K562 (cell line): Measurements from ENCODE around the gene PRRT1. TPM values are rescaled to one million over a fixed set of nuclear protein-coding genes. Genes with fewer than 3 reads are reported as not detected.

Source experiments
- ATAC-seq: fragments of 200-7000 bp; cut with Tn5 transposase; 3 replicates; pipeline ENCODE4 v1.9.1; 2020; ENCODE audit warnings: moderate library complexity
- BruUV-seq: library from RNA; stranded (reverse); fragments of 400-500 nt; replicated peaks from 2 replicates; lab custom pipeline; 2021; lab: Mats Ljungman, UMichigan
- CTCF ChIA-PET: fragments of 300-600 bp; formaldehyde crosslinking; extraction: SDS; loops from one replicate; lab custom pipeline; 2021; ENCODE audit warnings: low intra/inter-chr PET ratio; lab: Yijun Ruan, JAX
- POLR2A ChIA-PET: fragments of 300-600, 350-650 bp; sonication (Branson Sonifier 250); formaldehyde crosslinking; extraction: SDS; loops from one replicate; lab custom pipeline; 2021; ENCODE audit warnings: antibody characterized with exemption, inconsistent platforms; lab: Yijun Ruan, JAX
- DNase-seq, 4 experiments: peaks; one replicate each; pipeline versions ENCODE4 v3.0.0 to v3.0.0-alpha.2; 2011 to 2018; ENCODE audit warnings: low spot score in 3 of 4, mixed read lengths in 3 of 4; ENCODE audit errors: extremely low read depth in 1 of 4
- FAIRE-seq: peaks from 2 replicates; lab custom pipeline; 2011; peaks lifted over from hg19 to GRCh38; lab: Jason Lieb, UNC
- H2AFZ ChIP-seq: 2 replicates; pipeline ENCODE4 v1.6.0; 2011; ENCODE audit warnings: low read depth, low read length, control low read depth, inconsistent platforms
- H3K27ac ChIP-seq: fragments of 200-600 bp; 3 replicates; pipeline ENCODE4 v1.8.0; 2011; ENCODE audit warnings: low read depth, mild to moderate bottlenecking, control low read depth, inconsistent platforms, low read length, moderate library complexity, mixed read lengths; ENCODE audit errors: extremely low read depth
- H3K27me3 ChIP-seq, 2 experiments: fragments of 300-600 bp in 1 of 2; 2 replicates in 1 of 2; 3 replicates in 1 of 2; pipeline versions ENCODE4 v1.6.0 to v1.8.0; 2011; ENCODE audit warnings: inconsistent platforms in 2 of 2, low read length in 2 of 2, mild to moderate bottlenecking in 1 of 2, mixed read lengths in 1 of 2, moderate library complexity in 1 of 2; ENCODE audit not compliant: control insufficient read depth in 2 of 2, insufficient read depth in 2 of 2
- H3K36me3 ChIP-seq: fragments of 300-600 bp; 3 replicates; pipeline ENCODE4 v1.8.0; 2011; ENCODE audit warnings: mild to moderate bottlenecking, low read length, inconsistent platforms; ENCODE audit not compliant: control insufficient read depth, insufficient read depth
- H3K4me1 ChIP-seq, 2 experiments: fragments of 200-600 bp in 1 of 2; replicated peaks in 1 of 2; 2 replicates in 1 of 2; 3 replicates in 1 of 2; pipeline versions ENCODE4 v1.5.1 to v1.8.0; 2011; ENCODE audit warnings: inconsistent platforms in 2 of 2, low read length in 2 of 2, mild to moderate bottlenecking in 1 of 2, mixed read lengths in 1 of 2, moderate library complexity in 1 of 2; ENCODE audit not compliant: control insufficient read depth in 2 of 2, insufficient read depth in 2 of 2
- H3K4me2 ChIP-seq: 2 replicates; pipeline ENCODE4 v1.6.1; 2011; ENCODE audit warnings: low read length, control low read depth, inconsistent platforms, mixed read lengths; ENCODE audit not compliant: insufficient read depth
- H3K4me3 ChIP-seq: fragments of 200-600 bp; sonication (generic), shearing (Covaris generic); 2 replicates; pipeline ENCODE4 v1.5.1; 2016; ENCODE audit warnings: control low read depth, inconsistent platforms
- H3K79me2 ChIP-seq: fragments of 200-600 bp; 3 replicates; pipeline ENCODE4 v1.8.0; 2011; ENCODE audit warnings: low read length, inconsistent platforms; ENCODE audit not compliant: control insufficient read depth, insufficient read depth
- H3K9ac ChIP-seq, 2 experiments: 2 replicates each; pipeline versions ENCODE4 v1.6.0 to v1.6.1; 2011; ENCODE audit warnings: low read depth in 2 of 2, low read length in 2 of 2, control low read depth in 1 of 2, inconsistent platforms in 1 of 2, mild to moderate bottlenecking in 1 of 2, mixed read lengths in 1 of 2; ENCODE audit not compliant: insufficient read depth in 1 of 2
- H3K9me1 ChIP-seq: one replicate; pipeline ENCODE4 v1.6.0; 2011; ENCODE audit warnings: inconsistent platforms, mild to moderate bottlenecking, low read length, moderate library complexity; ENCODE audit not compliant: control insufficient read depth, insufficient read depth
- H3K9me3 ChIP-seq: replicated peaks from 2 replicates; pipeline ENCODE4 v1.5.1; 2011; ENCODE audit warnings: low read depth, low read length, inconsistent platforms; ENCODE audit not compliant: control insufficient read depth, insufficient read depth
- H4K20me1 ChIP-seq: replicated peaks from 2 replicates; pipeline ENCODE4 v1.6.1; 2011; ENCODE audit warnings: low read length, inconsistent platforms, mixed read lengths; ENCODE audit not compliant: control insufficient read depth, insufficient read depth
- BHLHE40 ChIP-seq: IDR thresholded peaks from 2 replicates; pipeline ENCODE4 v1.6.1; 2011; ENCODE audit warnings: low read length, improper control_type of control experiment
- BRCA1 ChIP-seq, 2 experiments: fragments of 450-650 bp in 1 of 2; sonication (generic) in 1 of 2; formaldehyde crosslinking in 1 of 2; IDR thresholded peaks; 2 replicates each; pipeline versions ENCODE4 v1.5.0 to v1.6.1; 2017 to 2020; ENCODE audit warnings: mild to moderate bottlenecking in 1 of 2, missing genetic modification reagents in 1 of 2
- CBFA2T3 ChIP-seq: fragments of 450-650 bp; IDR thresholded peaks from 2 replicates; pipeline ENCODE4 v1.6.1; 2017
- CHD4 ChIP-seq: fragments of 200-600 bp; sonication (generic); IDR thresholded peaks from 3 replicates; pipeline ENCODE4 v1.6.1; 2012; ENCODE audit warnings: low read depth, mild to moderate bottlenecking, mixed read lengths, low read length, inconsistent platforms; ENCODE audit not compliant: insufficient read depth, insufficient replicate concordance, poor library complexity, severe bottlenecking
- GATAD2A ChIP-seq: fragments of 450-650 bp; IDR thresholded peaks from 2 replicates; pipeline ENCODE4 v1.6.1; 2017
- GTF2B ChIP-seq: IDR thresholded peaks from 2 replicates; pipeline ENCODE4 v1.6.1; 2011; ENCODE audit not compliant: insufficient read length; ENCODE audit errors: extremely low read depth
- HDAC2 ChIP-seq: fragments of 450-650 bp; IDR thresholded peaks from 2 replicates; pipeline ENCODE4 v1.6.1; 2016; ENCODE audit warnings: mild to moderate bottlenecking
- KAT2B ChIP-seq: IDR thresholded peaks from one replicate; pipeline ENCODE4 v1.6.1; 2012; ENCODE audit warnings: low read depth, mild to moderate bottlenecking, control low read depth, inconsistent platforms, low read length, moderate library complexity
- LARP7 ChIP-seq: fragments of 450-650 bp; IDR thresholded peaks from 2 replicates; pipeline ENCODE4 v1.6.1; 2016
- MTA1 ChIP-seq: fragments of 450-650 bp; IDR thresholded peaks from 2 replicates; pipeline ENCODE4 v1.6.1; 2017; ENCODE audit warnings: borderline replicate concordance
- NR1H2 ChIP-seq: sonication (generic); formaldehyde crosslinking; IDR thresholded peaks from 2 replicates; pipeline ENCODE4 v1.4.0; 2020; ENCODE audit warnings: mild to moderate bottlenecking, missing genetic modification reagents
- PHF20 ChIP-seq: fragments of 450-650 bp; IDR thresholded peaks from 2 replicates; pipeline ENCODE4 v1.6.1; 2018; ENCODE audit not compliant: partially characterized antibody
- TEAD1 ChIP-seq, 2 experiments: fragments of 450-650 bp in 1 of 2; sonication (generic) in 1 of 2; formaldehyde crosslinking; IDR thresholded peaks; 2 replicates each; pipeline versions ENCODE4 v1.4.0 to v1.8.0; 2020 to 2022; ENCODE audit warnings: mild to moderate bottlenecking in 2 of 2, missing genetic modification reagents in 1 of 2
- TEAD2 ChIP-seq: fragments of 450-650 bp; IDR thresholded peaks from 2 replicates; pipeline ENCODE4 v1.6.1; 2016; ENCODE audit warnings: missing genetic modification characterization, control low read depth, missing compliant biosample characterization
- ZBTB5 ChIP-seq: fragments of 450-650 bp; IDR thresholded peaks from 2 replicates; pipeline ENCODE4 v1.6.1; 2017; ENCODE audit warnings: antibody characterized with exemption
- ZNF12 ChIP-seq: sonication (generic); formaldehyde crosslinking; IDR thresholded peaks from 2 replicates; pipeline ENCODE4 v1.4.0; 2020; ENCODE audit warnings: mild to moderate bottlenecking, missing genetic modification reagents
- ZNF197 ChIP-seq: fragments of 200-800 bp; sonication (Bioruptor generic); IDR thresholded peaks from 2 replicates; pipeline ENCODE4 v1.6.1; 2016; ENCODE audit warnings: low read depth, missing genetic modification characterization, missing compliant biosample characterization
- ZNF740 ChIP-seq, 3 experiments: fragments of 200-800 bp in 1 of 3; sonication (Bioruptor generic) in 1 of 3; sonication (generic) in 1 of 3; formaldehyde crosslinking in 1 of 3; IDR thresholded peaks; 2 replicates each; pipeline versions ENCODE4 v1.6.1 to v1.8.0; 2016 to 2022; ENCODE audit warnings: mild to moderate bottlenecking in 2 of 3, missing compliant biosample characterization in 2 of 3, missing genetic modification characterization in 2 of 3, missing genetic modification reagents in 1 of 3
- WGBS: fragments of 100-300 bp; shearing (Covaris generic); methylation state at CpG from one replicate; pipeline ENCODE4 v1.1.6; 2016; ENCODE audit warnings: low coverage, mixed read lengths; ENCODE audit not compliant: insufficient coverage; ENCODE audit errors: missing lambda C conversion rate; 5-methylcytosine and 5-hydroxymethylcytosine counted together
- in situ Hi-C: fragments of 300-500 bp; cut with MboI; formaldehyde crosslinking; loops from 4 replicates; pipeline ENCODE4 v1.15.0; 2018; ENCODE audit warnings: inconsistent platforms, mixed read lengths
- intact Hi-C: fragments of 100-400 bp; cut with micrococcal nuclease; formaldehyde crosslinking; loops from 2 replicates; pipeline ENCODE4 v1.14.2; 2022
- polyA plus RNA-seq, 8 experiments: library from polyadenylated mRNA; depleted of rRNA in 4 of 8; stranded (reverse) in 5 of 8; unstranded in 3 of 8; fragments of >200 nt; fragmentation: Nextera tagmentation in 2 of 8; fragmentation: Illumina TruSeq in 1 of 8; extraction: Ambion mirVana in 2 of 8; extraction: Trizol in 1 of 8; gene quantifications; 2 replicates each; pipeline versions ENCODE4 v1.2.1 to v1.2.3, GENCODE V29; 2011 to 2014; ENCODE audit warnings: inconsistent platforms in 1 of 8, missing spikeins in 1 of 8
- total RNA-seq, 7 experiments: library from RNA; depleted of rRNA in 6 of 7; stranded (reverse); fragments of >200 nt in 6 of 7; fragmentation: Illumina TruSeq in 2 of 7; extraction: Trizol in 2 of 7; gene quantifications; 2 replicates each; pipeline versions ENCODE4 v1.2.1 to v1.2.3, GENCODE V29; 2011 to 2021; ENCODE audit warnings: low replicate concordance in 1 of 7

The PRRT1 gene
- total and polyA plus RNA-seq, 9 of the 15 experiments (the other 6 are each of a cell fraction or from before 2014, with no cell fraction given), result 0.14 to 3.5 (median 0.41) TPM

GRCh38 chr6:32192608-32193039, 40.9 kb upstream of the PRRT1 start, which contains the start of gene GPSM3:
GPSM3 (minus strand) TSS chr6:32192643; CDS start chr6:32192513, 130 bp downstream.
- ATAC-seq, result no peak
- intact Hi-C loops, result loop anchor here (10.0 kb wide), 1 partner anchor 288 kb away; the partner anchor contains the start of gene ZBTB12
- peak; percentile 45 to 85 (median 63) for DNase-seq
- no peak for TF ChIP-seq GTF2B
- TF ChIP-seq ZNF12 (CRISPR knock-in tag), result no peak
- no peak for TF ChIP-seq BRCA1 (IDR thresholded peaks at IDR 0.05)
- no peak for TF ChIP-seq BRCA1 (CRISPR knock-in tag; IDR thresholded peaks at IDR 0.05)
- peak; percentile 46 for TF ChIP-seq PHF20
- TF ChIP-seq BHLHE40, result no peak
- TF ChIP-seq MTA1, result no peak; the same call in 1 of the 2 replicates
- TF ChIP-seq ZNF740 (CRISPR knock-in tag; IDR thresholded peaks at IDR 0.05), result peak; percentile 93
- TF ChIP-seq ZNF740 (tag; IDR thresholded peaks at IDR 0.05), result peak in 1 of 2 experiments; percentile 78; a peak in 2 of 4 replicates
- TF ChIP-seq ZNF197 (CRISPR knock-in tag), result no peak
- TF ChIP-seq CBFA2T3, result no peak
- no peak for TF ChIP-seq TEAD2 (tag)
- TF ChIP-seq CHD4, result no peak
- no peak for TF ChIP-seq TEAD1 (CRISPR knock-in tag; IDR thresholded peaks at IDR 0.05)
- no peak for TF ChIP-seq KAT2B
- 0 out of 2 replicates have a peak, but pooled peaks have one; percentile 22 for TF ChIP-seq GATAD2A
- no peak for TF ChIP-seq LARP7
- TF ChIP-seq NR1H2 (CRISPR knock-in tag), result no peak
- no peak for TF ChIP-seq ZBTB5
- TF ChIP-seq HDAC2, result peak; percentile 56; the same call in 1 of the 2 replicates

More at GRCh38 chr6:32192608-32193039, 40.9 kb upstream of the PRRT1 start, which contains the start of gene GPSM3:
- in situ Hi-C loops, result no loop called here
- peak; percentile 75 for FAIRE-seq
- H3K27ac ChIP-seq, result peak within 1 kb of the TSS; percentile 93
- ChIA-PET CTCF (no interaction called here), POLR2A (interaction anchor here (0.6 to 1.4 kb wide), 6 partner anchors 10 to 629 kb away, joined by 3 to 6 read pairs (median 3); partner anchors contain the start of gene BAG6)
- peak within 1 kb of the TSS; percentile 85 to 93 for H3K9ac ChIP-seq
- 0% methylated on average over 3 of the region's 5 CpGs for WGBS
- BruUV-seq, result no TSS peak
- H4K20me1 ChIP-seq, result no peaks in the 10 kb centered on the region
- peak within 1 kb of the TSS; percentile 79 for H3K4me3 ChIP-seq
- H3K4me1 ChIP-seq, result peaks cover 72 to 76% of the 10 kb centered on the region in 2 experiments
- no peaks in the 10 kb centered on the region for H3K9me3 ChIP-seq
- peak within 1 kb of the TSS; percentile 96 for H3K4me2 ChIP-seq
- peaks cover 14% of the 10 kb centered on the region; the same call in 2 of the 3 replicates for H3K36me3 ChIP-seq
- H2AFZ ChIP-seq, result peak within 1 kb of the TSS; percentile 97
- H3K27me3 ChIP-seq, result no peaks in the 10 kb centered on the region
- no peaks in the 10 kb centered on the region for H3K9me1 ChIP-seq
- H3K79me2 ChIP-seq, result peaks cover 58% of the 10 kb centered on the region
